HepG2 (cell line): ENCODE data around the gene TCF25. TPM values are rescaled to one million over a fixed set of nuclear protein-coding genes. Genes with fewer than 3 reads are reported as not detected.

ENCODE experiments used
- ATF2 ChIP-seq: sonication (generic); formaldehyde crosslinking; IDR thresholded peaks from 2 replicates; pipeline ENCODE4 v1.4.0; 2020; ENCODE audit warnings: missing genetic modification reagents
- ETS1 ChIP-seq: sonication (generic); formaldehyde crosslinking; IDR thresholded peaks from 2 replicates; pipeline ENCODE4 v1.4.0; 2020; ENCODE audit warnings: missing genetic modification reagents
- ZBTB3 ChIP-seq: sonication (generic); formaldehyde crosslinking; IDR thresholded peaks from 2 replicates; pipeline ENCODE4 v1.4.0; 2020; ENCODE audit warnings: low read depth, mild to moderate bottlenecking, moderate library complexity, missing genetic modification reagents, borderline replicate concordance
- ZNF318 ChIP-seq: sonication (generic); formaldehyde crosslinking; IDR thresholded peaks from 2 replicates; pipeline ENCODE4 v1.4.0; 2020; ENCODE audit warnings: mild to moderate bottlenecking, missing genetic modification reagents
- polyA plus RNA-seq, 8 experiments: library from polyadenylated mRNA; depleted of rRNA in 3 of 8; stranded (reverse) in 7 of 8; unstranded in 1 of 8; fragments of >200 nt; fragmentation: Illumina TruSeq in 4 of 8; extraction: Trizol in 4 of 8; gene quantifications; 2 replicates each; pipeline versions ENCODE4 v1.2.1 to v1.2.3, GENCODE V29; 2011 to 2016; ENCODE audit warnings: low read depth in 4 of 8, missing spikeins in 1 of 8, mixed read lengths in 1 of 8; ENCODE audit not compliant: insufficient read depth in 1 of 8
- total RNA-seq, 5 experiments: library from RNA; depleted of rRNA; stranded (reverse); fragments of >200 nt; fragmentation: Illumina TruSeq; extraction: Trizol; gene quantifications; 2 replicates each; pipeline ENCODE4 v1.2.3, GENCODE V29; 2016; ENCODE audit warnings: low read depth in 1 of 5

Gene TCF25
- total and polyA plus RNA-seq, 2 of the 13 experiments (the other 11 are each of a cell fraction or from before 2014, with no cell fraction given), result 138 to 206 TPM

- TF ChIP-seq ZNF318 (CRISPR knock-in tag), result no peak
- no peak for TF ChIP-seq ZBTB3 (CRISPR knock-in tag)
- no peak for TF ChIP-seq ATF2 (CRISPR knock-in tag)
- TF ChIP-seq ETS1 (CRISPR knock-in tag), result no peak
Observed at GRCh38 chr16:89955001-89955685, 81.8 kb downstream of the TCF25 start (continued).
